Measurements from ENCODE around the gene PCID2. TPM values are rescaled to one million over a fixed set of nuclear protein-coding genes. Genes with fewer than 3 reads are reported as not detected.

The PCID2 gene
- total and polyA plus RNA-seq, 2 of the 13 experiments (the other 11 are each of a cell fraction or from before 2014, with no cell fraction given): 65.0 to 111 TPM

DNA sequence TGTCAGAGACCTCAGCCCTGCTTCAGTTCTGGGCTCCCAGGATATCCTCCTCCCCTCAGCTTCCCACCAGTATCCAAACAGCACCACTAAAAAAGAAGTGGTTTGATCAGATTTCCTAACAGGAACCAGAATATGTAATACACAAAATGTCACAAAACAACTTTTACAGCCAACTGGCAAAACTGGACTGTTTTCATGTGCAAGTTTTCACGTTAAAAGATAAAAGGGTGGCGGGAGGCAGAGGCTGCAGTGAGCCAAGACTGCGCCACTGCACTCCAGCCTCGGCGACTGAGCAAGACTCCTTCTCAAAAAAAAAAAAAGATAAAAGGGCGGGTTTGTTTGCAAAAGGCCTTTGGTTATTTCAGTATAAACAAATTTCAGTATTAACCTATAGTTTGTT, 13.1 kb downstream of the PCID2 start:
- no TSS peak for BruUV-seq (replicated peaks)
- Histone ChIP-seq H3K79me2 (ENCODE audit: insufficient read depth, low read length) (peaks cover 12% of the 10 kb centered on the region), H3K4me2 (ENCODE audit: low read depth, low read length) (no peak overlapping the region), H3K9ac (ENCODE audit: insufficient read depth, low read depth, low read length) (no peak overlapping the region), H3K9me3 (ENCODE audit: low read length) (no peaks in the 10 kb centered on the region), H2AFZ (ENCODE audit: low read length) (no peak overlapping the region), H3K4me3 (replicated peaks in 1 of 3; ENCODE audit: insufficient read depth in 1 of 3, low read depth in 2 of 3, low read length in 3 of 3) (no peak overlapping the region), H4K20me1 (ENCODE audit: insufficient read depth, low read length) (no peaks in the 10 kb centered on the region), H3K27ac (ENCODE audit: extremely low read length, insufficient read depth, low read length) (no peak overlapping the region), H3K27me3 (ENCODE audit: control insufficient read depth in 1 of 2, insufficient read depth in 2 of 2, low read length in 2 of 2) (no peaks in the 10 kb centered on the region), H3K4me1 (ENCODE audit: insufficient read depth, low read length) (no peaks in the 10 kb centered on the region), H3K36me3 (replicated peaks in 1 of 2; ENCODE audit: control insufficient read depth in 1 of 2, insufficient read depth in 2 of 2, low read length in 2 of 2) (peaks cover 33 to 89% of the 10 kb centered on the region in 2 experiments)
- intact Hi-C loops (cut with micrococcal nuclease; ENCODE audit: unreplicated experiment): no loop called here
- ChIA-PET POLR2A (no interaction called here), CTCF (ENCODE audit: low intra/inter-chr PET ratio, low total read pairs) (no interaction called here)
- TF ChIP-seq ZNF546 (CRISPR knock-in tag; conservative IDR thresholded peaks at IDR 0.05) (no peak), ZNF670 (CRISPR knock-in tag; IDR thresholded peaks at IDR 0.05; ENCODE audit: borderline replicate concordance) (no peak), RELA (CRISPR knock-in tag; IDR thresholded peaks at IDR 0.05) (no peak), ZNF20 (CRISPR knock-in tag; IDR thresholded peaks at IDR 0.05) (no peak)
- TF ChIP-seq, protein P1, sequence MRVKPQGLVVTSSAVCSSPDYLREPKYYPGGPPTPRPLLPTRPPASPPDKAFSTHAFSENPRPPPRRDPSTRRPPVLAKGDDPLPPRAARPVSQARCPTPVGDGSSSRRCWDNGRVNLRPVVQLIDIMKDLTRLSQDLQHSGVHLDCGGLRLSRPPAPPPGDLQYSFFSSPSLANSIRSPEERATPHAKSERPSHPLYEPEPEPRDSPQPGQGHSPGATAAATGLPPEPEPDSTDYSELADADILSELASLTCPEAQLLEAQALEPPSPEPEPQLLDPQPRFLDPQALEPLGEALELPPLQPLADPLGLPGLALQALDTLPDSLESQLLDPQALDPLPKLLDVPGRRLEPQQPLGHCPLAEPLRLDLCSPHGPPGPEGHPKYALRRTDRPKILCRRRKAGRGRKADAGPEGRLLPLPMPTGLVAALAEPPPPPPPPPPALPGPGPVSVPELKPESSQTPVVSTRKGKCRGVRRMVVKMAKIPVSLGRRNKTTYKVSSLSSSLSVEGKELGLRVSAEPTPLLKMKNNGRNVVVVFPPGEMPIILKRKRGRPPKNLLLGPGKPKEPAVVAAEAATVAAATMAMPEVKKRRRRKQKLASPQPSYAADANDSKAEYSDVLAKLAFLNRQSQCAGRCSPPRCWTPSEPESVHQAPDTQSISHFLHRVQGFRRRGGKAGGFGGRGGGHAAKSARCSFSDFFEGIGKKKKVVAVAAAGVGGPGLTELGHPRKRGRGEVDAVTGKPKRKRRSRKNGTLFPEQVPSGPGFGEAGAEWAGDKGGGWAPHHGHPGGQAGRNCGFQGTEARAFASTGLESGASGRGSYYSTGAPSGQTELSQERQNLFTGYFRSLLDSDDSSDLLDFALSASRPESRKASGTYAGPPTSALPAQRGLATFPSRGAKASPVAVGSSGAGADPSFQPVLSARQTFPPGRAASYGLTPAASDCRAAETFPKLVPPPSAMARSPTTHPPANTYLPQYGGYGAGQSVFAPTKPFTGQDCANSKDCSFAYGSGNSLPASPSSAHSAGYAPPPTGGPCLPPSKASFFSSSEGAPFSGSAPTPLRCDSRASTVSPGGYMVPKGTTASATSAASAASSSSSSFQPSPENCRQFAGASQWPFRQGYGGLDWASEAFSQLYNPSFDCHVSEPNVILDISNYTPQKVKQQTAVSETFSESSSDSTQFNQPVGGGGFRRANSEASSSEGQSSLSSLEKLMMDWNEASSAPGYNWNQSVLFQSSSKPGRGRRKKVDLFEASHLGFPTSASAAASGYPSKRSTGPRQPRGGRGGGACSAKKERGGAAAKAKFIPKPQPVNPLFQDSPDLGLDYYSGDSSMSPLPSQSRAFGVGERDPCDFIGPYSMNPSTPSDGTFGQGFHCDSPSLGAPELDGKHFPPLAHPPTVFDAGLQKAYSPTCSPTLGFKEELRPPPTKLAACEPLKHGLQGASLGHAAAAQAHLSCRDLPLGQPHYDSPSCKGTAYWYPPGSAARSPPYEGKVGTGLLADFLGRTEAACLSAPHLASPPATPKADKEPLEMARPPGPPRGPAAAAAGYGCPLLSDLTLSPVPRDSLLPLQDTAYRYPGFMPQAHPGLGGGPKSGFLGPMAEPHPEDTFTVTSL (CRISPR knock-in tag; IDR thresholded peaks at IDR 0.05; ENCODE audit: borderline replicate concordance): no peak
- TF ChIP-seq, protein P2, sequence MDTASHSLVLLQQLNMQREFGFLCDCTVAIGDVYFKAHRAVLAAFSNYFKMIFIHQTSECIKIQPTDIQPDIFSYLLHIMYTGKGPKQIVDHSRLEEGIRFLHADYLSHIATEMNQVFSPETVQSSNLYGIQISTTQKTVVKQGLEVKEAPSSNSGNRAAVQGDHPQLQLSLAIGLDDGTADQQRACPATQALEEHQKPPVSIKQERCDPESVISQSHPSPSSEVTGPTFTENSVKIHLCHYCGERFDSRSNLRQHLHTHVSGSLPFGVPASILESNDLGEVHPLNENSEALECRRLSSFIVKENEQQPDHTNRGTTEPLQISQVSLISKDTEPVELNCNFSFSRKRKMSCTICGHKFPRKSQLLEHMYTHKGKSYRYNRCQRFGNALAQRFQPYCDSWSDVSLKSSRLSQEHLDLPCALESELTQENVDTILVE (CRISPR knock-in tag; IDR thresholded peaks at IDR 0.05): no peak
- TF ChIP-seq, protein P3, sequence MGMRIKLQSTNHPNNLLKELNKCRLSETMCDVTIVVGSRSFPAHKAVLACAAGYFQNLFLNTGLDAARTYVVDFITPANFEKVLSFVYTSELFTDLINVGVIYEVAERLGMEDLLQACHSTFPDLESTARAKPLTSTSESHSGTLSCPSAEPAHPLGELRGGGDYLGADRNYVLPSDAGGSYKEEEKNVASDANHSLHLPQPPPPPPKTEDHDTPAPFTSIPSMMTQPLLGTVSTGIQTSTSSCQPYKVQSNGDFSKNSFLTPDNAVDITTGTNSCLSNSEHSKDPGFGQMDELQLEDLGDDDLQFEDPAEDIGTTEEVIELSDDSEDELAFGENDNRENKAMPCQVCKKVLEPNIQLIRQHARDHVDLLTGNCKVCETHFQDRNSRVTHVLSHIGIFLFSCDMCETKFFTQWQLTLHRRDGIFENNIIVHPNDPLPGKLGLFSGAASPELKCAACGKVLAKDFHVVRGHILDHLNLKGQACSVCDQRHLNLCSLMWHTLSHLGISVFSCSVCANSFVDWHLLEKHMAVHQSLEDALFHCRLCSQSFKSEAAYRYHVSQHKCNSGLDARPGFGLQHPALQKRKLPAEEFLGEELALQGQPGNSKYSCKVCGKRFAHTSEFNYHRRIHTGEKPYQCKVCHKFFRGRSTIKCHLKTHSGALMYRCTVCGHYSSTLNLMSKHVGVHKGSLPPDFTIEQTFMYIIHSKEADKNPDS (CRISPR knock-in tag; IDR thresholded peaks at IDR 0.05): no peak
- 95% methylated on average over 6 of the region's 6 CpGs for WGBS (ENCODE audit: low lambda C conversion rate)
- no peak for FAIRE-seq
- no peak for DNase-seq (ENCODE audit: low spot score)
- in situ Hi-C loops (cut with HindIII; ENCODE audit: extremely low pct_ligation_motif_present, low pct_unique_long_range_greater_than_20kb): no loop called here
- ATAC-seq: no peak

Measured in HepG2 (cell line).